ENCODE measurements around the gene RIMOC1.

Gene RIMOC1, protein sequence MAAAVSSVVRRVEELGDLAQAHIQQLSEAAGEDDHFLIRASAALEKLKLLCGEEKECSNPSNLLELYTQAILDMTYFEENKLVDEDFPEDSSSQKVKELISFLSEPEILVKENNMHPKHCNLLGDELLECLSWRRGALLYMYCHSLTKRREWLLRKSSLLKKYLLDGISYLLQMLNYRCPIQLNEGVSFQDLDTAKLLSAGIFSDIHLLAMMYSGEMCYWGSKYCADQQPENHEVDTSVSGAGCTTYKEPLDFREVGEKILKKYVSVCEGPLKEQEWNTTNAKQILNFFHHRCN

GRCh38 chr5:41903892-41904799 lies at the start of gene RIMOC1:
Gene RIMOC1, plus strand, starts transcription at chr5:41904344. Its CDS starts 24 bp downstream, at chr5:41904368.
- peak; percentile 94 for DNase-seq

DNA sequence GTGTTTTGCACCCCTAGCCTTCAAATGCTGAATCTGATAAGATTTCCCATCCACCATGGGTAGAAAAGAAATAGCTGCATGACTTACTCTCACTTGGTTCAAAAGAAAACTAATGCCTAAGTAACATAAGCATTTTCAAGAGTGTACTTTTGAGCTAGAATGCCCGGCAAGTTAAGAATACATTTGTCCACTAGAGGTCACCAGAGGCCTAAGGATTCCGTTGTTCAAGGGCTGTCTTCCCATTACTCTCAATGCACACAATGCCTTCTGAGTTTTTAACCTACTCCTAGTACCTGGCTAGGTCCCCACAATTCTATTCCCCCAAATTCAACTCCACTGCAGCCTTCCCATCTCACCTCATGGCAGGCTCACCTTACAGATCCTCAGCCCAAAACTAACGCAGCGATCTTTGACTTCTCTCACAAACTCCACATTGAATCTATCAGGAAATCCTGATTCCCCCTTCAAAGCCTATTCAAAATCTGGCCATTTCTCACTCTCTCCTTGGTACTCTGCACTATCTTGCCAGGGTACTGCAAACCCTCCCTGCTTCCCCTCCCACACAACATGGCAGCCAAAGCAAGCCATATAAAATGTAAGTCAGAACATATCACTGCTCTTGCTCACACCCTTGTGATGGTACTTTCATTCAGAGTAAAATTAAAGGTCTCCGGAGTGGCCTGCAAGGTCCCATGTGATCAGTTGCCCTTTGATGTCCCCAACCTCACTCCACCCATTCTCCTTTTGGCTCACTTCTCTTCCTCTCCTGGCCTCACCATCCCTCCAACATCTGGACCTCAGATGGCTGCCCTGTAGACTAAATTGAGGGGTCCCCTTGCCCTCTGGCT lies 47.3 kb upstream of the RIMOC1 start:
- DNase-seq, result peak in 1 of 2 donors; percentile 57

- DNase-seq, result no peak
These were observed 46.2 kb upstream of the RIMOC1 start for GRCh38 chr5:41857989-41858388.

GRCh38 chr5:41858890-41859289 lies 45.3 kb upstream of the RIMOC1 start:
- DNase-seq, result no peak

DNA sequence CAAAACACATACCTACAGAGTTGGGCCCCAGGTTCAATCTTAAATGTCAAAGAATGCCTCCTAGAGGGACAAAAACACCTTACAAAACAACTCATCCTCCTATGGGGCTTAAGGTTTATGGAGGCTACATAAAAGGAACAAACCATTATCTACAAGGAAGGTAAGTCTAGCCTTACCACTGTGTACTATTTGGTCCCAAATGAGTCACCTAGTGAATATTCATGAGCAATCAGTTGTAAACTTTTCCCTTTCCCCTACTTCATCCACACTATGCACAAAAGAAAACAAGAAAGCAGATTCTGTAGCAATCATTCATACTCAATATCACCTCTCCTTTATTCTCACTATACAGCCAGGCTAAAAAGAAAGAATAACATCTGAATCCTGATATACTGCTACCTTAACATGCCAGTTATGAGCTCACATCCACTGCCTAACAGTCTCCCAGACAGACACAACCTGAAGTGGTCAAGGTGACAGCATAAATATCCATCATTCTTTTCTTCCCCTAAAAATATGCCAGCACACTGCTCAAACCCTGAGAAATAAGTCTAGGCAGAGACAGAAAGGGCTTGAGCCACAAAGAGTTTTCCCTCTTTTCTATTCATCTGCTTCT lies 40.2 kb upstream of the RIMOC1 start:
- DNase-seq, result no peak

DNA sequence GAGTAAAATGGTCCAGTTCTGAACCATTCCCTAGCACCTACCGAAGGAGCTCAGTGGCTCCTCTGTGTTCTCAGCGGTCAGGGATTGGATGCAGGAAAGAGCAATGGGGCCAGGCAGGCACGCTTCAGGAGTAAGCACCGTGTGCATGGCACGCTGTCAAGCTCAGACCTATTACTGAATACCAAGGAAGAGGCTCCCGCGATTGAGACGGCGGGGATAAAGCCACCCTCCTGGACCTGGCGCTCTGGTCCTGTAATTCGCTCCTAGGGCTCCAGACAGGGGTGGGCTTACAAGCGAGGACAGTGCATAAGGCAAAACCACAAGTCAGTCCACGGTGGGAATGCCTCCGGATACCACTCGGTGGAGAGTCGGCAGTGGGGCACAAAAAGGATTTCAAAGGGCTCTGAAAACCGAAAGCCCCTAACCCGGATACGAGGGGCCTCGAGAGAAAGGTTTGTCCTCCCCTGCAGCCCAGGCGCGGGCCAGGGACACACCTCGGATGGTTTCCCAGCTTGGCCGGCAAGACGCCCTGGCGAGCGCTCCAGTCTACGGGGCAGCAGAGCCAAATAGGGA lies 34.9 kb upstream of the RIMOC1 start:
- peak in 1 of 2 donors; percentile 14 for DNase-seq

GRCh38 chr5:41869724-41870626 lies 34.2 kb upstream of the RIMOC1 start, which contains the start of gene OXCT1:
Gene OXCT1, minus strand, starts transcription at chr5:41870425. Its CDS starts 67 bp downstream, at chr5:41870358.
- DNase-seq, result peak; percentile 86 to 88

GRCh38 chr5:41870627-41871048 lies 33.5 kb upstream of the RIMOC1 start:
- no peak for DNase-seq

- no peak for DNase-seq
These were observed 32.3 kb upstream of the RIMOC1 start for GRCh38 chr5:41871852-41872251.

DNA sequence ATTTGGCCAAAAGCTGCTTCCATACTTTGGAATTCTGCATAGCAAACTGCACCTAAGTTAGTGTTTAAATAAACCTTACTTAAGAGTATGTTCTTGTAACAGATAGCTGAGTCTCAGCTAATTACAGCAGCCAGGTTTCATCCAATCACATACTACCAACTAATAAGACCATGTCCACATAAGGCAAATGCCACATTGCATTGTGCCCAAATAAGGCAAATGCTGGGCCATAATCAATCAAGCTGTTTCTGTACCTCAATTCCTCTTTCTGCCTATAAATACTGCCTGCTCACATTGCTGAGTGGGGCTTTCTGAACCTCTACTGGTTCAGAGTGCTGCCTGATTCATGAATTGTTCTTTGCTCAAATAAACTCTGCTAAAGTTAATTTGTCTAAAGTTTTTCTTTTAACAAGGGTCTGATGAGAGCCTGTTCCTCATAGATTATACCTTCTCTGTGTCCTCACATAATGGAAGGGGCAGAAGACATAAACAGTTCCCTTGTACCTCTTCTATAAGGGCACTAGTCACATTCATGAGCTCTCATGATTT lies 29.6 kb upstream of the RIMOC1 start:
- no peak for DNase-seq

DNA sequence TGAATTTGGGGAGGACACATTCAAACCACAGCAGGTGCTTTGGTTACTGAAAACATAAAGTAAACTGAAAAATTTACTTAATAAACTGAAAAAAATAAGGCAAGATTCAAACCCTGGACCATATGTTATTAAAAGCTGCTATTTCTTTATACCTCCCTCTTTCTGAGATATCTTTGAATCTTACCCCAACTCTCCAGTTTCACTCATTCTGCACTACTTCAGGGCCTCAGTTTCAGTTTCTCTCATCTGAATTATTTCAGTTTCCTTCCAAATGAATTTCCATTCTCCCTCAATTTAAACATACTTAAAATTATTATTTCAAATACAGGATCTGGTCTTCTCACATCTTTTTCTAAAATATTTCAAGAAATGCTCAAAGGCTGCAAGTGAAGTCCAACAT lies 29.0 kb upstream of the RIMOC1 start:
- DNase-seq, result no peak

DNA sequence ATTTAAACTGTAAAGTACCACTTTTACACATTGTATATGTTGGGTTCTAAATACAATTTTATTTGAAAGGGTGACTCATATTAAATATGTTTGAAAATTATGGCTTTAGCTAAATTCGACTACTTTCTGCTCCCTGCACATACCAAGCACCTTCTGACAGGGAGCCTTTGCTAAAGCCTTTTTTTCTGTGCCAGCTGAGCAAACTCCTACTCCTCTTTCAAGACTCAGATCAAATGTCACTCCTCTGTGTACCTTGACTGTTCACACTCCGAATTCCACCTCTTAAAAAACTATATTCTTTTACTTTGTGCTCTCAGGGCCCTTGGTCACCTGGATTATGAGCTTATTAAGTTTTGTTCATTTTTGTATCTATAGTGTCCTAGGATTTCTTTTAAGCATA lies 27.5 kb upstream of the RIMOC1 start:
- DNase-seq, result no peak

DNA sequence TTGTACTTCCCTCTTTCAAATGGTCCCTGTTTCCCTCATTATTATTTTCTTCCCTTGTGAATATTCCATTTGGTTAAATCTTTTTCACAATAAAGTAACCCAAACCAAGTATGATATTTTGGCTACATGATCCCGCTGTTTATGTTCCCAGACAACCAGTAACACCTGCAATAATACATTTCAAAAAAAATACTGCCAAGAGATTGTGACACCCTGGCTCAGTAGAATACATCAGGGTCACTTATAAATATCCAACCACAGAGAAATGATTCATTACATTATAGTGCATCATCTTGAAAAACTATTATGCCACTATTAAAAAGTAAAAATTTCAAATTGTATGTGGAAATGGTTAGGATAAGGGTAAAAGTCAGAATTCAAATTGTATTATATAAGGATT lies 26.7 kb upstream of the RIMOC1 start:
- no peak for DNase-seq

- DNase-seq, result no peak
These were observed 26.0 kb upstream of the RIMOC1 start for GRCh38 chr5:41878173-41878572.

DNA sequence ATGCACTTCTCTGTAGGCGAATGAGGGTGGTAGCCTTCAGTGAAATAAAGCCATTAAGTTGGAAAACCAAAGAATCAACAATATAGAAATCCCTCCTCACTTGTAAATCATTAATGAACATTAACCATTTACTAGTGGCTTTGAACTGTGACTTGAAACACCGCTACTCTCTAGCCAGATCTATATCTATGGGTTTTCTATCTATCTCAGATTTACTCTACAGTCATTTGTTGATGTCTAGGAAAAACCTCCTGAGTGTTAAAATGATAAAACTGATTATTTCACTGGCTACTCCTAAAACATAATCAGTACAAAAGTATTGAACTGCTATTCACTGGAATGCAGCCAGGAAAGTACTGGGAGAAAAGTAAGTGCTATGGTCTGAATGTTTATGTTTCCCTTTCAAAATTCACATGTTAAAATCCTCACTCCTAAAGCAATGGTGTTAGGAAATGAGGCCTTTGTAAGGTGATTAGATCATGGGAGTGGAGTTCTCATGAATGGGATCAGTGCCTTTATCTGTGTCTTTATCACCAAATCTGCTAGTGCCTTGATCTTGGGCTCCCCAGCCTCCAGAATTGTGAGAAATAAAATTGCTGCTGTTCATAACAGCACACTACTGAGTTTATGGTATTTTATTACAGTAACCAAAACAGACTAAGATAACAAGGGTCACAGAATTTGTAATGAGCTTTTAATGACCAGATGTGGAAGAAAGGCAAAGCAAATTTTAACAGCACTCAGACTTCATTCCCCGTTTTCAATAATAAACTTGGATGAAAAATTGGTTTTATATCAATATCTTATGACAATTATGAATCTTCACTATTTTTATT lies 25.3 kb upstream of the RIMOC1 start:
- no peak for DNase-seq

DNA sequence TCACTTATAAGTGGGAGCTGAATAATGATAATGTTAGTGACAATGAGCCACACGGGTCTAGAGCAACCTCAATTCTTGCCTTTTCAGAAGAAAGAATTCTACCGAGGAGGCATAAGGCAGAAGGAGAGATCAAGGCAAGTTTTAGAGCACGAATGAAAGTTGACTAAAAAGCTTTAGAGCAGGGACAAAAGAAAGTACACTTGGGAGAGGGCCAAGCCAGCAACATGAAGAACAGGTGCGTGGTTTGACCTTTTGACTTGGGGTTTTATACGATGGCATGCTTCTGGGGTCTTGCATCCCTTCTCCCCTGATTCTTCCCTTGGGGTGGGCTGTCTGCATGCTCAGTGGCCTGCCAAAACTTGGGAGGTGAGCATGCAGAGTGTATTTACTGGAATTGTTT lies 21.4 kb upstream of the RIMOC1 start:
- DNase-seq, result no peak

DNA sequence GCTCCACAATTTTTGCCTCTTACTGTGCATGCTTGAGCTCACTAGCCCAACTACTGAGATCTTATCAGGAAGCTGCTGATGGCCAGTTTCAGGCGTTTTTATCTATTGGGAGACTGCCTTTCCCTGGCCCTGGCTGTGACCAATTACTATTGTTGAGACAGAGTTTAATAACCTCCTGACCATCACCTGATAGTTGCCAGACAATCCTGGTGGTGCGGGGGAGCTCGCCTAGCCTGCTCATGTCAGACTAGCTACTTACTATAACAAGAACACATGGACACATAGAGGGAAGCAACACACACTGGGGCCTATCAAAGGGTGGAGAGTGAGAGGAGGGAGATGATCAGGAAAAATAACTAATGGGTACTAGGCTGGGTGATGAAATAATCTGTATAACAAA lies 20.9 kb upstream of the RIMOC1 start:
- no peak for DNase-seq

DNA sequence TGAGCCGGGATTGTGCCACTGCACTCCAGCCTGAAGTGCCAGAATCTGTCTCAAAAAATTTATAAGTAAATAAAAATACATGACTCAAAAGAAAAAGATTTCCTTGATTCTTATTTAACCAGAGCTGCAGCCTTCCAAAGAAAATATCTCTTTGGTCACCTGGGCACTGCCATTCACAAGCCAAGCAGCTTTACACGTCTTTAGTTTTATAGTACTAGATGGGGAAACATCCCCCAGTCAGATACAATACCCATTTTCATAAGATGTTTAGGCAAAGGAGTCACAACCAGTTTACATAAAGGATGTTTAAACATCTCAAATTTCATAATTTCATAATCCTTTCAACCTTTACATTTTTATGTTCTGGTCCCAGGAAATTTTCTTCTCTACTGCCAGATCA lies 20.2 kb upstream of the RIMOC1 start:
- no peak for DNase-seq

DNA sequence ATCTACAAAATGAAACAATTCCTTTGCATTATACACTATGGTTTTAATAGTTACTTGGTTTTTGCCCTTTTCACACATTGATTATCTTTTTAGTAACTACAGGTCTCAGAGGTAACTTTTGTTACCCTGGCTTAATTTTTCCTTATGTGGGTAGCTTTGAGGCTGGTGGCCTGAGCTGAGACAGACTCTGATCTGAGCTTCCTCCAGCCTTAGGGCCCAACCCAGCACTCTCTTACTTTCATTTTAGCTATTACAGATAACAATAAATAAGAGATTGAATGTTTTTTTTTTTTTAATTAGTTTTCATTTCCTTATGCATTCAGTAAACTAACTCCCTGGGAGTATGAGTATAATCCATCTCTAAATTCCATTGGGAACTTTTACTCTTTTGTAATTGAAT lies 18.9 kb upstream of the RIMOC1 start:
- DNase-seq, result no peak
